ENCODE results near the gene LSS. TPM values are rescaled to one million over a fixed set of nuclear protein-coding genes. Genes with fewer than 3 reads are reported as not detected.

Gene LSS
- total and polyA plus RNA-seq, 7 donors = 17.4 to 78.6 (median 51.7) TPM

DNA sequence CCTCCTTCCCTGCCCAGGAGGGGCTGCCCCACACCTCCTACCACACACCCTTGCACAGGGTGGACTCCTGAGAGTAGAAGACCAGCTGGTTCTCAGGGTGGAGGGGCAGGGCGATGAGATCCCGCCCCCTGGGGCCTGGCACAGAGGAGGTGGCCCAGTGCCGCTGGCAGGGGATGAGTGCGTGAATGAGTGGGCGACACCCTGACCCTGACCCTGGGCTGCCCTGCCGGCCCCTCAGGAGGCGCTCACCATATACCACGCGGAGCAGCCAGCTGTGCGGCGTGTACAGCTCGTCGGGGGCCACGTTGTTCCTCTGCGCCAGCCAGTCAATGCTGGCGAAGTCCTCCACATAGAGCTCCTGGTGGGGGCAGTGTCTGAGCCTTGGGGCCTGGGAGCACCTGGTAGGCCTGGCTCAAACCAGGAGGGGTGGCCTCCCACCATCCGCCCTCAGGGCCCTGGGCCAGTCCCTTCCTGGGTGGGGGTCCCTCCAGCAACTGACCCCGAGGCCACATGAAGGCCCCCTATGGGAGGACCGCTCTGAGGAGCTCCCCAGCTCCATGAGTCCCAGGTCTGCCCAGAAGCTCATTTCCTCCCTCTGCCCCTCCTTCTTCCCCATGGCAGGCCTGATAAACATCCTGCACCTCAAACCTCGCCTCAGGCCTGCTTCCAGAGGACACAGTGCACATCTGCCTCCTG lies 13.0 kb downstream of the LSS start:
- Histone ChIP-seq H3K27me3 (no peaks in the 10 kb centered on the region), H3K27ac (no peak overlapping the region), H3K4me3 (no peak overlapping the region), H3K9me3 (no peaks in the 10 kb centered on the region), H3K4me1 (no peaks in the 10 kb centered on the region), H3K36me3 (peaks cover 9 to 88% (median 30%) of the 10 kb centered on the region in 4 donors)
- intact Hi-C loops (cut with DNase I) = no loop called here
- peak; percentile 63 for DNase-seq
- 89 to 91% methylated on average over 20 of the region's 20 CpGs for WGBS, 2 donors
- TF ChIP-seq POLR2AphosphoS5 (IDR thresholded peaks at IDR 0.05) (no peak), POLR2A (IDR thresholded peaks at IDR 0.05) (no peak), EP300 (IDR thresholded peaks at IDR 0.05) (no peak)
- TF ChIP-seq, protein P1, sequence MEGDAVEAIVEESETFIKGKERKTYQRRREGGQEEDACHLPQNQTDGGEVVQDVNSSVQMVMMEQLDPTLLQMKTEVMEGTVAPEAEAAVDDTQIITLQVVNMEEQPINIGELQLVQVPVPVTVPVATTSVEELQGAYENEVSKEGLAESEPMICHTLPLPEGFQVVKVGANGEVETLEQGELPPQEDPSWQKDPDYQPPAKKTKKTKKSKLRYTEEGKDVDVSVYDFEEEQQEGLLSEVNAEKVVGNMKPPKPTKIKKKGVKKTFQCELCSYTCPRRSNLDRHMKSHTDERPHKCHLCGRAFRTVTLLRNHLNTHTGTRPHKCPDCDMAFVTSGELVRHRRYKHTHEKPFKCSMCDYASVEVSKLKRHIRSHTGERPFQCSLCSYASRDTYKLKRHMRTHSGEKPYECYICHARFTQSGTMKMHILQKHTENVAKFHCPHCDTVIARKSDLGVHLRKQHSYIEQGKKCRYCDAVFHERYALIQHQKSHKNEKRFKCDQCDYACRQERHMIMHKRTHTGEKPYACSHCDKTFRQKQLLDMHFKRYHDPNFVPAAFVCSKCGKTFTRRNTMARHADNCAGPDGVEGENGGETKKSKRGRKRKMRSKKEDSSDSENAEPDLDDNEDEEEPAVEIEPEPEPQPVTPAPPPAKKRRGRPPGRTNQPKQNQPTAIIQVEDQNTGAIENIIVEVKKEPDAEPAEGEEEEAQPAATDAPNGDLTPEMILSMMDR (IDR thresholded peaks at IDR 0.05) = no peak

DNA sequence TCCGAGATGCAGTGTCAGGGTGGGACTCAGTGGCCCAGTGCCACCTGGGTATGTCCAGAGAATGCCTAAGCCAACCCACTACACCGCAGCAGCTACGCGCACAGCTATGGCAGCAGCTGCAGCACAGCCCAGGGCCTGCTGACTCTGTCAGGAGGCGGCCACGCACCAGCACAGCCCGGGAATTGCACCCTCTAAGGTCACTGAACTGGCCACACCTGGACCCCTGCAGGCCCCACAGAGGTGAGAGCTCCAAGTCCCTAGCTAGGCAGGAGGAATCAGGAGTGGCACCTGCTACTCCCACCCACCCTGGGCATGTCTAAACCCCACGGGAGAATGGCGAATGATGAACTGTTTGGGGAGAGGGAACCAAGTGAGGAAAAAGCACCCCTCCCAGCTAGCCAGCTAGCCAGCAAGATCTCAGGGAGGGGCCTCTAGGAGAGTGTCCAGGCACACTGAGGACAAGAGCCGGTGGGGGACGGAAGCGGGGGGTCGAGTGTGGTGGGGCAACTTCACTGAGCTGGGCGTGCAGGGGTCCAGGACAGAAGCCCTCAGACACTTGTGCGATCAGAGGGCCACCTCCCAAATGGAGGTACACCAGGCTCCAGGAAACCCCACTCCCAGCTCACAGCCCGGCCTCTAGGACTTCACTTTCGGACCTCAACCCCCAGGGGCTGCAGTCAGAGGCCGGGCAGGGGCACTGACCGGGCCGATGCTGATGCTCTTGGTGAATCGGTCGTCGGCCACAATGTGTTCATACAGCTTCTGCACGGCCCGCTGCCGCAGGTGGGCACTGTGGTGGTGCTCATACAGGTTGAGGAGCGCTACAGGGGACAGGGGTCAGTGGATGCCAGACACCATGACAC lies 13.9 kb downstream of the LSS start:
- H3K27me3 ChIP-seq = no peaks in the 10 kb centered on the region
- no peak overlapping the region for H3K27ac ChIP-seq
- TF ChIP-seq POLR2A (IDR thresholded peaks at IDR 0.05) = no peak
- TF ChIP-seq EP300 (IDR thresholded peaks at IDR 0.05) = no peak
- no peak for TF ChIP-seq POLR2AphosphoS5 (IDR thresholded peaks at IDR 0.05)
- TF ChIP-seq, protein P1 (IDR thresholded peaks at IDR 0.05) = no peak
- intact Hi-C loops (cut with DNase I) = no loop called here
- 94 to 97% methylated on average over 27 of the region's 27 CpGs for whole genome bisulfite sequencing, 2 donors
- peak; percentile 57 for DNase-seq
- no peaks in the 10 kb centered on the region for H3K4me1 ChIP-seq
- no peak overlapping the region for H3K4me3 ChIP-seq
- H3K36me3 ChIP-seq = peaks cover 10 to 88% (median 27%) of the 10 kb centered on the region in 4 donors
- H3K9me3 ChIP-seq = no peaks in the 10 kb centered on the region

GRCh38 chr21:46213620-46214286 lies 14.8 kb downstream of the LSS start:
- intact Hi-C loops (cut with DNase I) = no loop called here
- WGBS, 2 donors = 93 to 95% methylated on average over 15 of the region's 15 CpGs

GRCh38 chr21:46212721-46213484 lies 15.7 kb downstream of the LSS start:
- intact Hi-C loops (cut with DNase I) = no loop called here
- DNase-seq = peak; percentile 19

More at GRCh38 chr21:46213620-46214286, 14.8 kb downstream of the LSS start:
- DNase-seq = peak; percentile 40
- Histone ChIP-seq H3K27ac (no peak overlapping the region), H3K4me1 (no peaks in the 10 kb centered on the region), H3K27me3 (no peaks in the 10 kb centered on the region), H3K4me3 (no peak overlapping the region), H3K36me3 (peaks cover 10 to 88% (median 30%) of the 10 kb centered on the region in 4 donors), H3K9me3 (no peaks in the 10 kb centered on the region)
- no peak for TF ChIP-seq POLR2AphosphoS5 (IDR thresholded peaks at IDR 0.05)

More at GRCh38 chr21:46212721-46213484, 15.7 kb downstream of the LSS start:
- 93 to 94% methylated on average over 18 of the region's 18 CpGs for WGBS, 2 donors
- no peaks in the 10 kb centered on the region for H3K27me3 ChIP-seq
- TF ChIP-seq EP300 (IDR thresholded peaks at IDR 0.05) = no peak
- TF ChIP-seq, protein P1 (IDR thresholded peaks at IDR 0.05) = no peak
- no peak for TF ChIP-seq POLR2AphosphoS5 (IDR thresholded peaks at IDR 0.05)
- no peak for TF ChIP-seq POLR2A (IDR thresholded peaks at IDR 0.05)
- H3K9me3 ChIP-seq = no peaks in the 10 kb centered on the region
- H3K36me3 ChIP-seq = peaks cover 12 to 94% (median 36%) of the 10 kb centered on the region in 4 donors
- no peak overlapping the region for H3K27ac ChIP-seq
- H3K4me3 ChIP-seq = no peak overlapping the region
- H3K4me1 ChIP-seq = no peaks in the 10 kb centered on the region
